ENCODE results near the gene MYO1A.

The MYO1A gene

GRCh38 chr12:57012600-57013465 lies 37.1 kb downstream of the MYO1A start:
- peaks cover 45% of the 10 kb centered on the region for H3K27me3 Mint-ChIP-seq

DNA sequence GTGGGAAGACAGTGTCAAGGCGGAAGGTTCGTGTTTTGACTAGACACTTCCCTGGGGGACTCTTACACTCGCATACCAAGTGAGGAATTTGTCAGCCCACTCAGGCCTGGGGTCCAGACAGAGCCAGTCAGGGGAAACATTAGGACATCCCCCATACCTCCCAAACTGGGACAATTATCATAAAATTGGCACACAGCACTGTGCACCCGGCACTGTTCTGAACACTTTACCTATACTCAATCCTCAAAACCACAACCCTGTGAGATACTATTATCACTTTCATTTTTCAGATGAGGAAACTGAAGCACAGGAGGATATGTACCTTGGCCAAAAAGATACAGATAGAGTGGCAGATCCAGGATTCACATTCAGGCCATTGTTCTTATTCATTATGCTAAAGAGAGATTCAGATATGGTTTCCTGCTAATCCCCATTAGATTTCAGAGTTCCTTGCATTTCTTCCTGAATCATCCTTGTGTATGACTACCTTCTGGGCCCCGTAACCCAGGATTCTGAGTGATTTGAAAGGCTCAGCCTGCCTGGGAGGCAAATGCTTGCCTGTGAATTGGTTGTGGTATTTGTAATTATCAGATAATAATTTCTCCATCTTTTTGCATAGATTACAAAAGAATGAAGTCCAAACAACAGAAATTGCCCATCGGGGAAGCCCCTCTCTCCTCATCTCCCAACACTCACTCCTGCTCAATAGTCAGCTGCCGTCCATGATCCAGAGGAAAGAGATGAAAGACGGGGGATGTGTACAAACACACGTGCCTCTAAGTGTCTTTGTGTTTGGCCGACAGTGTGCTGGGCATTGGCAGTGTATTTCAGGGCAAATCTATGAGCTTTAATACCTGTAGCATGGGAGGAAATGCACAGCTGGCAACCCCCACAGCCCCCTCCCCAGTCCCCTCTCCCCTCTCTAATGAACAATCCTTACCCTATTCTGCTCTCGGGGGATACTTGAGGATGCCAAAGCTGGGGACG lies 38.2 kb downstream of the MYO1A start:
- Mint-ChIP-seq H3K36me3 (ENCODE audit: insufficient read depth) (no peaks in the 10 kb centered on the region), H3K27me3 (peaks cover 44% of the 10 kb centered on the region), H3K4me1 (peaks cover 15% of the 10 kb centered on the region), H3K4me3 (peak overlapping the region; percentile 16), H3K27ac (ENCODE audit: low read depth) (no peak overlapping the region), H3K9me3 (no peaks in the 10 kb centered on the region)
- ATAC-seq (replicated peaks; ENCODE audit: extremely low read depth, poor library complexity, severe bottlenecking) (peak; percentile 63), DNase-seq (ENCODE audit: low spot score in 2 of 2) (no peak)

More at GRCh38 chr12:57012600-57013465, 37.1 kb downstream of the MYO1A start:
- H3K27ac Mint-ChIP-seq (ENCODE audit: low read depth): peak overlapping the region; percentile 2
- no peaks in the 10 kb centered on the region for H3K9me3 Mint-ChIP-seq
- no peak overlapping the region for H3K4me3 Mint-ChIP-seq
- H3K36me3 Mint-ChIP-seq (ENCODE audit: insufficient read depth): no peaks in the 10 kb centered on the region
- ATAC-seq (replicated peaks; ENCODE audit: extremely low read depth, poor library complexity, severe bottlenecking) (no peak), DNase-seq (ENCODE audit: low spot score in 2 of 2) (no peak)
- peaks cover 9% of the 10 kb centered on the region for H3K4me1 Mint-ChIP-seq

- DNase-seq (ENCODE audit: low spot score in 2 of 2): no peak
- H3K27ac Mint-ChIP-seq (ENCODE audit: low read depth): no peak overlapping the region
- no peak for ATAC-seq (replicated peaks; ENCODE audit: extremely low read depth, poor library complexity, severe bottlenecking)
- H3K4me1 Mint-ChIP-seq: peaks cover 20% of the 10 kb centered on the region
- H3K9me3 Mint-ChIP-seq: no peaks in the 10 kb centered on the region
- no peaks in the 10 kb centered on the region for H3K36me3 Mint-ChIP-seq (ENCODE audit: insufficient read depth)
- peaks cover 34% of the 10 kb centered on the region for H3K27me3 Mint-ChIP-seq
- no peak overlapping the region for H3K4me3 Mint-ChIP-seq
These were observed 39.2 kb downstream of the MYO1A start for GRCh38 chr12:57010627-57011247.

DNA sequence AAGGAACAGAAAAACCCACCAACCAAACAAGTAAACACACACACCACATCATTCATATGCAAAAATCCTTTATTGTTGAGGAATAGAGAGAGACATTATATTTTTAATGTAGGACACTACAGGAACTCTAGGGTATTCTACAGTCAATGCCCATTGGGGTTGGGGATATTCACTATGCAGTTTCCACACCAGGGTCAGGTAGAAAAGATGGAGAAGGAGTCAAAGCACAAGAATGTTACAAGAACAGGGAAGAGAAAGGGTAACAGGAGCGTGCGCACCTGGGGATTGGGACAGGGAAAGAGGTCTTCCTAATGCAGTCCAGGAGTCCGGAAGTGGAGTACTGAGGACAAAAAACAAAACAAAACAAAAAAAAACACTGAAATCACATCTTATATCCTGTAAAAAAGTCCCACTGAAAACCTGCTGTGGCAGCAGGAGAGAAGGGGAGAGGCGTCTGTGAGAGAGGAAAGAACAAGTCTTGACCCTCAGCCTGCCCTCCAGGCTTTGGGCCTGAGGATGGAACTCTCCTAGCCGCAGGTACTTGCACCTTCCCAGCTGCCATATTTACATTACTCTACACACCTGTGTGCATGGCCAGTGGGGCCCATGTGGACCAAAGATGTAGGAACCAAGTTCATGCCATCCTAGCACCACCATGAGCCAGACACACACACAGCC lies 39.8 kb downstream of the MYO1A start:
- H3K27ac Mint-ChIP-seq (ENCODE audit: low read depth): no peak overlapping the region
- H3K36me3 Mint-ChIP-seq (ENCODE audit: insufficient read depth): no peaks in the 10 kb centered on the region
- H3K4me3 Mint-ChIP-seq: no peak overlapping the region
- no peaks in the 10 kb centered on the region for H3K9me3 Mint-ChIP-seq
- H3K27me3 Mint-ChIP-seq: peaks cover 28% of the 10 kb centered on the region
- H3K4me1 Mint-ChIP-seq: peaks cover 27% of the 10 kb centered on the region
- ATAC-seq (replicated peaks; ENCODE audit: extremely low read depth, poor library complexity, severe bottlenecking): no peak
- no peak for DNase-seq (ENCODE audit: low spot score in 2 of 2)

GRCh38 chr12:57008178-57008577 lies 41.8 kb downstream of the MYO1A start:
- no peaks in the 10 kb centered on the region for H3K9me3 Mint-ChIP-seq

DNA sequence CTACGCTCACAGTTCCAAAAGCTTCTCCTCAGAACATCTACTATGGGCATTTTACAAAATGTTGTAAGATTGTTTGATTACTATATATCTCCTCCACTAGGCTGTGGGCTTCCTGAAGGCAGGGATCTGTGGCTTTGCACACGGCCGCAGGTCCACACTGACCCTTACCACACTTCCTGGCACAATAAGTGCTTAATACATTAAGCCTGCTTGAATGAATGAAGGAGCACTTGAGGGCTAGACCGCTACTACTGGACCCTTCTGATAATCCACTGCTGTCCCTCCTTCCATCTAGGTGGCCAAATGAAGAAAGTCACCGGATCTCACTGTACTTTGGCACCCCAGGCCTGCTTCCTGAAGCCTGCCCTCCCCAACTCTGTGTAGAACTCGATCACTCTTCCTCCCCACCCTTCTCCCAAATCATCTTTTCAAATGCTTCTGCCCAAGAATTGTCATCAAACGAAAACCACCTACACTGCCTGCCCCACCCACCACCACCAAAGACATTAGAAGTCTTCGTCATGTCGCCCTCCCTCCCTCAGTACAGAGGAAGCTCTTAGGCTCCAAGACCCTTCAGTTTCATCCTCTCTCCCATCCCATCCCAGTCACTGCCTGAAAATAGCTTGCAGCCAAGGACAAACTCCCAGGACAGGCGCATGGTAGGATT lies 43.0 kb downstream of the MYO1A start:
- Mint-ChIP-seq H3K27ac (ENCODE audit: low read depth) (peak overlapping the region; percentile 75), H3K9me3 (no peaks in the 10 kb centered on the region), H3K4me1 (peaks cover 40% of the 10 kb centered on the region), H3K36me3 (ENCODE audit: insufficient read depth) (peaks cover 16% of the 10 kb centered on the region), H3K27me3 (no peaks in the 10 kb centered on the region), H3K4me3 (peak overlapping the region; percentile 87)
- ATAC-seq (replicated peaks; ENCODE audit: extremely low read depth, poor library complexity, severe bottlenecking): no peak
- no peak for DNase-seq (ENCODE audit: low spot score in 2 of 2)

More at GRCh38 chr12:57008178-57008577, 41.8 kb downstream of the MYO1A start:
- no peak for DNase-seq (ENCODE audit: low spot score in 2 of 2)
- Mint-ChIP-seq H3K4me1 (peaks cover 41% of the 10 kb centered on the region), H3K4me3 (peak overlapping the region; percentile 21), H3K27me3 (peaks cover 9% of the 10 kb centered on the region), H3K36me3 (ENCODE audit: insufficient read depth) (peaks cover 7% of the 10 kb centered on the region), H3K27ac (ENCODE audit: low read depth) (no peak overlapping the region)
- peak; percentile 17 for ATAC-seq (replicated peaks; ENCODE audit: extremely low read depth, poor library complexity, severe bottlenecking)

GRCh38 chr12:57005980-57006808 lies 43.7 kb downstream of the MYO1A start, which contains the start of gene ZBTB39:
Gene ZBTB39, minus strand, starts transcription at chr12:57006546. Its CDS starts 1,629 bp downstream, at chr12:57004917.
- peak; percentile 82 for ATAC-seq (replicated peaks; ENCODE audit: extremely low read depth, poor library complexity, severe bottlenecking)
- Mint-ChIP-seq H3K27me3 (no peaks in the 10 kb centered on the region), H3K4me1 (peaks cover 40% of the 10 kb centered on the region), H3K4me3 (peak within 1 kb of the TSS; percentile 87), H3K27ac (ENCODE audit: low read depth) (peak within 1 kb of the TSS; percentile 86), H3K9me3 (no peaks in the 10 kb centered on the region), H3K36me3 (ENCODE audit: insufficient read depth) (peaks cover 19% of the 10 kb centered on the region)
- DNase-seq (ENCODE audit: low spot score in 2 of 2): peak; percentile 45 to 48

- ATAC-seq (replicated peaks; ENCODE audit: extremely low read depth, poor library complexity, severe bottlenecking) (no peak), DNase-seq (ENCODE audit: low spot score in 2 of 2) (no peak)
- Mint-ChIP-seq H3K4me3 (no peak overlapping the region), H3K4me1 (peaks cover 50% of the 10 kb centered on the region), H3K9me3 (no peaks in the 10 kb centered on the region), H3K36me3 (ENCODE audit: insufficient read depth) (peaks cover 19% of the 10 kb centered on the region), H3K27me3 (no peaks in the 10 kb centered on the region), H3K27ac (ENCODE audit: low read depth) (no peak overlapping the region)
These were observed 45.3 kb downstream of the MYO1A start for GRCh38 chr12:57004651-57005050.

DNA sequence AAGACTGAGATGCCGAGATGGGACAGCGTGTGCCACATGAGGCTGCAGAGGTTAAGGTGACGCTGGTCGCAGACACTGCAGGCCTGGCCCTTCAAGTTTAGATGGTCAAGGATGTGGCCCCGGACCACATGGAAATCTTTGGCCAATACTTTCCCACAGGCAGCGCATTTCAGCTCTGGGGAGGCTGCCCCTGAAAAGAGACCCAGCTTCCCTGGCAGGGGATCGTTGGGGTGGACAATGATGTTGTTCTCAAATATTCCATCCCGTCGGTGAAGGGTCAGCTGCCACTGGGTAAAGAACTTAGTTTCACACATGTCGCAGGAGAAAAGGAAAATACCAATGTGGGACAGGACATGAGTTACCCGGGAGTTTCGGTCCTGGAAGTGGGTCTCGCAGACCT lies 46.5 kb downstream of the MYO1A start:
- Mint-ChIP-seq H3K4me1 (peaks cover 63% of the 10 kb centered on the region), H3K36me3 (ENCODE audit: insufficient read depth) (peaks cover 19% of the 10 kb centered on the region), H3K27me3 (no peaks in the 10 kb centered on the region), H3K9me3 (no peaks in the 10 kb centered on the region), H3K4me3 (no peak overlapping the region), H3K27ac (ENCODE audit: low read depth) (no peak overlapping the region)
- ATAC-seq (replicated peaks; ENCODE audit: extremely low read depth, poor library complexity, severe bottlenecking) (no peak), DNase-seq (ENCODE audit: low spot score in 2 of 2) (no peak)

- ATAC-seq (replicated peaks; ENCODE audit: extremely low read depth, poor library complexity, severe bottlenecking): no peak
- Mint-ChIP-seq H3K27me3 (no peaks in the 10 kb centered on the region), H3K36me3 (ENCODE audit: insufficient read depth) (peaks cover 19% of the 10 kb centered on the region), H3K9me3 (no peaks in the 10 kb centered on the region), H3K4me3 (no peak overlapping the region), H3K4me1 (peaks cover 58% of the 10 kb centered on the region), H3K27ac (ENCODE audit: low read depth) (no peak overlapping the region)
- DNase-seq (ENCODE audit: low spot score in 2 of 2): peak; percentile 47 to 61
These were observed 48.5 kb downstream of the MYO1A start for GRCh38 chr12:57001448-57001906.

GRCh38 chr12:57000393-57000792 lies 49.5 kb downstream of the MYO1A start:
- no peak for ATAC-seq (replicated peaks; ENCODE audit: extremely low read depth, poor library complexity, severe bottlenecking)
- Mint-ChIP-seq H3K36me3 (ENCODE audit: insufficient read depth) (peaks cover 21% of the 10 kb centered on the region), H3K27ac (ENCODE audit: low read depth) (peak overlapping the region; percentile 6), H3K27me3 (no peaks in the 10 kb centered on the region), H3K4me1 (peaks cover 60% of the 10 kb centered on the region), H3K4me3 (no peak overlapping the region), H3K9me3 (no peaks in the 10 kb centered on the region)
- no peak for DNase-seq (ENCODE audit: low spot score in 2 of 2)
